HG02798 (cell line): ENCODE data around the gene C11orf58.

ENCODE experiments used
- ATAC-seq: cut with Tn5 transposase; IDR thresholded peaks from one replicate; pipeline ENCODE4 v1.9.1; 2021; ENCODE audit warnings: mild to moderate bottlenecking; ENCODE audit not compliant: unreplicated experiment, poor library complexity

Gene C11orf58

GRCh38 chr11:16783321-16783801 is 44.9 kb downstream of the C11orf58 start:
- ATAC-seq = no peak

GRCh38 chr11:16784097-16784496 is 45.6 kb downstream of the C11orf58 start:
- ATAC-seq = no peak

- no peak for ATAC-seq
These were observed 46.2 kb downstream of the C11orf58 start for GRCh38 chr11:16784666-16785065.

GRCh38 chr11:16785520-16786128 is 47.2 kb downstream of the C11orf58 start:
- peak; percentile 83 for ATAC-seq

- ATAC-seq = no peak
These were observed 47.7 kb downstream of the C11orf58 start for GRCh38 chr11:16786131-16786530.

GRCh38 chr11:16787035-16787742 is 48.7 kb downstream of the C11orf58 start:
- no peak for ATAC-seq

- ATAC-seq = peak; percentile 68
These were observed 50.0 kb downstream of the C11orf58 start for GRCh38 chr11:16788141-16789062.

GRCh38 chr11:16789063-16789420 is 50.6 kb downstream of the C11orf58 start:
- ATAC-seq = no peak

GRCh38 chr11:16789560-16790485 is 51.4 kb downstream of the C11orf58 start:
- ATAC-seq = no peak

GRCh38 chr11:16790486-16791190 is 52.2 kb downstream of the C11orf58 start:
- ATAC-seq = no peak

- no peak for ATAC-seq
These were observed 52.9 kb downstream of the C11orf58 start for GRCh38 chr11:16791191-16791961.

- ATAC-seq = no peak
These were observed 54.0 kb downstream of the C11orf58 start for GRCh38 chr11:16792426-16792825.

- no peak for ATAC-seq
These were observed 54.6 kb downstream of the C11orf58 start for GRCh38 chr11:16793009-16793408.

GRCh38 chr11:16793511-16793910 is 55.1 kb downstream of the C11orf58 start:
- ATAC-seq = no peak

- ATAC-seq = no peak
These were observed 55.8 kb downstream of the C11orf58 start for GRCh38 chr11:16794047-16794818.

- ATAC-seq = no peak
These were observed 56.7 kb downstream of the C11orf58 start for GRCh38 chr11:16795146-16795545.

GRCh38 chr11:16796311-16796710 is 57.9 kb downstream of the C11orf58 start:
- no peak for ATAC-seq

GRCh38 chr11:16797776-16798175 is 59.3 kb downstream of the C11orf58 start:
- no peak for ATAC-seq
